HAP-1 (cell line): ENCODE measurements around the gene ADAT3.

Experiments
- DNase-seq, 2 experiments: peaks; one replicate each; pipeline ENCODE4 v3.0.0-alpha.2; 2016 to 2020; ENCODE audit warnings: low spot score in 2 of 2
- H3K27me3 ChIP-seq: fragments of 250-450 bp; sonication (Bioruptor Pico); 2 replicates; pipeline ENCODE4 v1.5.1; 2020; ENCODE audit warnings: low read depth, mild to moderate bottlenecking, moderate library complexity
- H3K36me3 ChIP-seq: fragments of 250-450 bp; sonication (Bioruptor Pico); replicated peaks from 2 replicates; pipeline ENCODE4 v1.5.1; 2020; ENCODE audit warnings: mild to moderate bottlenecking
- H3K4me1 ChIP-seq: fragments of 250-450 bp; sonication (Bioruptor Pico); 2 replicates; pipeline ENCODE4 v1.5.1; 2020; ENCODE audit warnings: mild to moderate bottlenecking
- H3K4me3 ChIP-seq: fragments of 250-450 bp; sonication (Bioruptor Pico); 2 replicates; pipeline ENCODE4 v1.5.1; 2020; ENCODE audit warnings: mild to moderate bottlenecking, moderate library complexity
- H3K9me3 ChIP-seq: fragments of 250-450 bp; sonication (Bioruptor Pico); 2 replicates; pipeline ENCODE4 v1.5.1; 2020; ENCODE audit warnings: mild to moderate bottlenecking, moderate library complexity
- in situ Hi-C: fragments of 300-500 bp; cut with MboI; formaldehyde crosslinking; loops from 3 replicates; pipeline ENCODE4 v1.14.3; 2020; ENCODE audit warnings: low sequenced_read_pairs, inconsistent platforms, mixed read lengths

Gene ADAT3

DNA sequence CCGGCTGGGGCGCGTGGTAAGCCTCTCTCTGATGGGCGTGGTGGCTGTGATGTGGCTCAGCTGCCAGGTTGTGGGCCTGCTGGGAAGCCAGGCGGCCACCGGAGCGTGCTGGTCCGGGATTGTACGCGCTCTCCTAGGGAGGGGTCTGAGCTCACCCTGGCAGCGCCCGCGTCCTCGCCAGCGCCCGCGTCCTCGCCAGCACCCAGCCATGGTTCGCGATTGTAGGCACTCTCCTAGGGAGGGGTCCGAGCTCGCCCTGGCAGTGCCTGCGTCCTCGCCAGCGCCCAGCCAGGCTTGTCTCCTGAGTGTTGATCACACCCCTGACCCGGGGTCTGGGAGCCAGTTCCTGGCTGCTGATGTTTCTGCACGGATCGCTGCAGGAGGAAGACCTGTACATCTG lies 13.8 kb downstream of the ADAT3 start:
- Histone ChIP-seq H3K9me3 (no peaks in the 10 kb centered on the region), H3K36me3 (peaks cover 35% of the 10 kb centered on the region), H3K4me1 (no peaks in the 10 kb centered on the region), H3K27me3 (no peaks in the 10 kb centered on the region), H3K4me3 (no peak overlapping the region)
- DNase-seq = no peak
- in situ Hi-C loops = no loop called here

DNA sequence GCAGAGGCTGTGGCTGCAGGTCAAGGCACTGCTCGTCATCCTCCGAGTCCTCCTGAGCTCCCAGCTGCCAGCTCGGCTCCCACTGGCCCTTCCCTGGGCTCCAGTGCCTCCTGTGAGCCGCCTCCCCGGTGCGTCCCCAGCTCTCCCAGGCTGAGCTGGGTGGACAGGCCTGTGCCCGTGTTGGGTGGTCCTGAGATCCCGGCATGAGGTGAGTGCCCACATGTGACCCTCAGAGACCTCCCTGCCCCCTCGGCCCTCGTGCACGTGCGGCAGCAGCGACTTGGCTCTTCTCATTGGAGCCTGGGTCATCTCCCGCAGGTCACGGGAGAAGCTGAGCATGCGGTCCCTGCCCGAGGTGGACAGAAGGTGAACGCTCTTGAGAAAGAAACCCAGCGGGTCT lies 15.4 kb downstream of the ADAT3 start:
- peaks cover 39% of the 10 kb centered on the region for H3K36me3 ChIP-seq
- no peak for DNase-seq

DNA sequence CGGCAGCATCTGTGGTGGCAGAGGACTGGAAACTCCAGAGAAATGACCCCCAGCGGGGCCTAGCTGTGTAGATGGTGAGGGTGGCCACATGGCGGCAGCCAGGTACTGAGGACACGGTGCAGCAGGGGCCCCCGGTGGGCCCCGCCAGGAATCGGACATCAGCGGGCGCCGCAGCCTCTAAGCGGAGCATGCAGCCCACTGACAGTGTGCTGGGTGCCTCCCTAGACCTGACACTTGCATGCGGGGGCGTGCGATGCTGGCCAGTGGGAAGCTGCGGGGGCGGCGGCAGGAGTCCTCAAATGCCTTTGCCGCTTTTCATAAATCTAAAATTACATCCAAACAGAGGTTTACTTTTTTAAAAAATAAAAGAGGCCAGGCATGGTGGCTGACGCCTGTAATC lies 16.1 kb downstream of the ADAT3 start:
- H3K4me3 ChIP-seq = no peak overlapping the region
- DNase-seq = no peak
- H3K4me1 ChIP-seq = no peaks in the 10 kb centered on the region
- peaks cover 39% of the 10 kb centered on the region for H3K36me3 ChIP-seq
- no peaks in the 10 kb centered on the region for H3K9me3 ChIP-seq
- in situ Hi-C loops = no loop called here
- no peaks in the 10 kb centered on the region for H3K27me3 ChIP-seq

More for the DNA sequence above, 15.4 kb downstream of the ADAT3 start:
- Histone ChIP-seq H3K4me1 (no peaks in the 10 kb centered on the region), H3K9me3 (no peaks in the 10 kb centered on the region), H3K27me3 (no peaks in the 10 kb centered on the region), H3K4me3 (no peak overlapping the region)
- in situ Hi-C loops = no loop called here

DNA sequence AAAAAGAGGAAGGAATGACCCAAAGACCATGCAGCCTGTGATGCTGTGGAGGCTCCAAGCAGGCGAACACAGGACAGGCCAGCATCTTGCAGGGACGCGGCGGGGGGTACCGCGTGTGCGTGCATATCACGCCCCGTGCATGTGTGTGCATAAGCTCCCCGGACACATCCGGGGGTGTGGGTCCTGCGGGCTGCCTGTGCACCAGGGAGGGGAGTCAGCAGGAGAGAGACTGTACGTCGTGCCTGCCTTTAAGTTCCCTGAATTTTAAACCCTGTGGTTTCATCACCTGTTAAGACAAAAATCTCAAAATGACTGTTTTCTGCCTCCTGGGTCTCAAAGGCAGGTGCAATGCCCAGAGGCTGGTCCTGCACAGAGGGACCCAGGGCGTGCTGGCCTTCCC lies 16.6 kb downstream of the ADAT3 start:
- in situ Hi-C loops = no loop called here
- H3K27me3 ChIP-seq = no peaks in the 10 kb centered on the region
- H3K4me1 ChIP-seq = no peaks in the 10 kb centered on the region
- peaks cover 39% of the 10 kb centered on the region for H3K36me3 ChIP-seq
- H3K4me3 ChIP-seq = no peak overlapping the region
- H3K9me3 ChIP-seq = no peaks in the 10 kb centered on the region
- DNase-seq = no peak

DNA sequence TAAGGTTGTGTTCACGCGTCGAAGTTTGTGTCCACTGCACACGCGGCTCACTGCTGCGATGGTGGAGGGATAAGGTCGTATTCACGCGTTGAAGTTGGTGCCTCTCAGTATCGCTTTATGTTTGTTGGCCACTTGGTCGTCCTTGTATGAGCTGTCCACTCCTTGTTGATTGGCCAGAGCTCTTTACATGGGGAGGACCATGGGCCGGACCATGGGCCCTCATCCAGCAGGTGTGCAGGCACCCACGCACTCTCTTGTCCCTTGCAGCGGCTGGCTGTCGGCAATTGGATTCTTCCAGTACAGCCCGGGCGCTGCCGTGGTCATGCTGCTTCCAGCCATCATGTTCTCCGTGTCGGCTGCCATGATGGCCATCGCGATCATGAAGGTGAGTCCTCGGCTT lies 17.6 kb downstream of the ADAT3 start:
- H3K9me3 ChIP-seq = no peaks in the 10 kb centered on the region
- H3K4me3 ChIP-seq = no peak overlapping the region
- in situ Hi-C loops = no loop called here
- H3K36me3 ChIP-seq = peaks cover 33% of the 10 kb centered on the region
- no peaks in the 10 kb centered on the region for H3K4me1 ChIP-seq
- no peaks in the 10 kb centered on the region for H3K27me3 ChIP-seq
- no peak for DNase-seq

DNA sequence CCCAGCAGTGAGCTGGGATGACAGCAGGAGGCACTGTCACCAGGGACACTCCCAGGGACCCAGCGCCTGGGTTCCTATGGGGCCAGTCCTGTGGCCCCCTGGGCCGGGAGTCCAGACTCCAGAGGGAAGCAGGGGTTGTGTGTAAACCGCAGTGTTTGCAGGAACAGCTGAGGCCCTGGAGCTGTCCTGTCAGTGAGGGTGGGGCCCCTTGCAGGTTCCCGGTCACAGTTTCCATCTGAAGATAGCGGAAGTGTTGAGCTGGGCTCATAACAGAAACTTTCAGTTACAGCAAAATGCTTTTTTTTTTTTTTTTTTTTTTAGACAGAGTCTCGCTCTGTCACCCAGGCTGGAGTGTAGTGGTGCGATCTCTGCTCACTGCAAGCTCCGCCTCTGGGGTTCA lies 18.1 kb downstream of the ADAT3 start:
- in situ Hi-C loops = no loop called here
- H3K4me1 ChIP-seq = no peaks in the 10 kb centered on the region
- peaks cover 28% of the 10 kb centered on the region for H3K36me3 ChIP-seq
- no peaks in the 10 kb centered on the region for H3K9me3 ChIP-seq
- DNase-seq = no peak
- no peak overlapping the region for H3K4me3 ChIP-seq
- H3K27me3 ChIP-seq = no peaks in the 10 kb centered on the region

DNA sequence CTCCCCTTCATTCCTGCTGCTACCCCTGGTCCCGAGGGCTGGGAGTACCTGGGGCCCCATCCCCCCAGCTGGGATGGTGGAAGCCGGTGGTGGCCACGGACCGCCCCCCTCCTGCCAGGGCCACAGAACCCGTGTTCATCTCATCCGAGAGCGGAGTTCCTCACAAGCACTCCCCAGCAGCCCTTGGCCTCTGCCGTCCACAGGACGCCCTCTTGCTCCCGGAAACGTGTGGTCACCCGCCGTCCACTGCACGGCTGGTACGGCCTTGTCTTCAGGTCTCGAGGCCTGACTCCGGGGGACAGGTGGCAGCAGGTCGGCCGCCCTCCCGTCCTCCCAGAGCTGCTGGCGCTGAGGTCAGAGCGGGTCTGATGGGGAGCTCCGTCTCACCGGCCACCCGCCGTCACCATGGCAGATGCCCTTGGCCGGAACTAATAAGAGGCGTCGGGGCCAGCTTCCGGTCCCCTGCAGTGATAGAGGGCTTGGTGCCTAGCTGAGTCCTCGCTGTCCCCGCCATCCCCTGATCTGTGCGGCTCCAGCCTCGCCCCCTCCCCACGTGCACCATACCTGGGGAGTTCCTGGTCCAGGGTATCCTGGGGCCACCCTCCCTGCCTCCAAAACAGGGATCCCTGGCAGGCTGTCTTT lies 19.2 kb downstream of the ADAT3 start:
- DNase-seq = no peak
- in situ Hi-C loops = no loop called here
- no peak overlapping the region for H3K4me3 ChIP-seq
- no peaks in the 10 kb centered on the region for H3K9me3 ChIP-seq
- peaks cover 22% of the 10 kb centered on the region for H3K36me3 ChIP-seq
- H3K27me3 ChIP-seq = no peaks in the 10 kb centered on the region
- no peaks in the 10 kb centered on the region for H3K4me1 ChIP-seq

DNA sequence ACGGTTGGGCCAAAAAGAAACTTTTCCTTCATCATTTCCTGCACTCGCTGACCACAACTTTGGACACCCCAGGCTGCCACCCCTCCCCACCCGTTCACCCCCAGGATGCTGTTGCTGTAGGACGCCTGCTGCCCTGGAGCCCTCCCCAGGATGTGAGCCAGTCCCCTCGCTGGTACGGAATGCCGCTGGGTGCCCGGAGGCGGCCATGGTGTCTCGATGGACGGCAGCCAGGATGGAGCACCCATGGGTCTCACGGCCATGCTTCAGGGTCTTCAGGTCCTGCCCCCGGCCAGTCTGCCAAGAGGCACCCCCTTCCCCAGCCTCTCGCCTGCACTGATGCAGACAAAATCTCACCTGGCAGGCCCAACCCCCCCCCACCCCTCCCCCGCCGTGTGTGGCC lies 20.3 kb downstream of the ADAT3 start:
- no peak for DNase-seq
- Histone ChIP-seq H3K27me3 (no peaks in the 10 kb centered on the region), H3K4me3 (no peak overlapping the region), H3K9me3 (no peaks in the 10 kb centered on the region), H3K36me3 (peaks cover 12% of the 10 kb centered on the region), H3K4me1 (0 out of 2 replicates have a peak, but pooled peaks cover 5% of the 10 kb centered on the region)
- in situ Hi-C loops = no loop called here

DNA sequence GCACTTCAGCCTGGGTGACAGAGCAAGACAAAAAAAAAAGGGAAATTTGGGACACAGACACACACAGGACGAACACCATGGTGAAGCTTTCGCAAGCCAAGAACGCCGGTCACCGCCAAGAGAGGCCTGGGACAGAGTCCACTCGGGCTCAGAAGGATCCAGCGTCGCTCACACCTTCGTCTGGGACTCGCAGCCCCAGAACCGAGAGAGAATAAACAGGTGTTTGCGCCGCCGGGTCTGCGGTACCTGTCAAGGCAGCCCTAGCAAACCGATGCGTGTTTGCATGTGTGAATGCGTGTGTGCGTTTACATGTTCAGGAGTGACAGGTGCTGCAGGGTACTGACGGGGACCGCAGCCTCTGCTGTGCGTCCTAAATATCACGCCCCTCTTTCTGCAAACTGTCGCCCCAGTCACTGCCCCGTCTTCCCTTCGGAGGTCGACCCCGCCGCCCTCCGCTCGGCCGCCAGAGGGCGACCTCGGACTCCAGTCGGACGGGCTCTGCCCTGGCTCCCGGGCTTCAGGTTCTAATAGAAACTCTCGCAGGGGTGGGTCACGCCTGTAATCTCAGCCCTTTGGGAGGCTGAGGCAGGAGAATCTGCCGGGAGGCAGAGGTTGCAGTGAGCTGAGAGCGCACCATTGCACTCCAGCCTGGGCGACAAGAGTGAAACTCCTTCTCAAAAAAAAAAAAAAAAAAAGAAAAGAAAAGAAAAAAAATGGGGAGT lies 24.0 kb downstream of the ADAT3 start:
- H3K27me3 ChIP-seq = no peaks in the 10 kb centered on the region
- peak; percentile 73 to 89 for DNase-seq
- 0 out of 2 replicates have a peak, but pooled peaks cover 3% of the 10 kb centered on the region for H3K9me3 ChIP-seq
- H3K4me3 ChIP-seq = peak overlapping the region; percentile 24
- H3K4me1 ChIP-seq = 0 out of 2 replicates have a peak, but pooled peaks cover 5% of the 10 kb centered on the region
- in situ Hi-C loops = no loop called here
- peaks cover 4% of the 10 kb centered on the region; the same call in 1 of the 2 replicates for H3K36me3 ChIP-seq

DNA sequence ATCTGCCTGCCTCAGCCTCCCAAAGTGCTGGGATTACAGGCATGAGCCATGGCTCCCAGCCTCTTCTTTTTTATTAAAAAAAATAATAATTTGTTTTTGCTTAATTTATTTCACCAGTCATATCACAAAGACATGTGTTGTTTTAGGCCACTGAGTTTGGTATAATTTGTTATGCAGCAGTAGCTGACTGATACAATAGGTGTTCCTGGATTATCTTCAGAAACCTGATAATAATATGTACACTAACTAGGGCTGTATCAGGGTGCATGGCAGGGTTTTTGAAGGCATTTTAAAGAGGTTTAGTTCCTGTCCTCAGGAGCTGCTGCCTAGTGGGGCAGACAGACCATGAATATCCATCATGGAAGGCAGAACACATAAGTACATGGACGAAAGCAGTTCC lies 26.2 kb downstream of the ADAT3 start:
- Histone ChIP-seq H3K27me3 (no peaks in the 10 kb centered on the region), H3K4me3 (no peak overlapping the region), H3K4me1 (0 out of 2 replicates have a peak, but pooled peaks cover 5% of the 10 kb centered on the region), H3K36me3 (no peaks in the 10 kb centered on the region), H3K9me3 (0 out of 2 replicates have a peak, but pooled peaks cover 3% of the 10 kb centered on the region)
- in situ Hi-C loops = no loop called here
- no peak for DNase-seq

DNA sequence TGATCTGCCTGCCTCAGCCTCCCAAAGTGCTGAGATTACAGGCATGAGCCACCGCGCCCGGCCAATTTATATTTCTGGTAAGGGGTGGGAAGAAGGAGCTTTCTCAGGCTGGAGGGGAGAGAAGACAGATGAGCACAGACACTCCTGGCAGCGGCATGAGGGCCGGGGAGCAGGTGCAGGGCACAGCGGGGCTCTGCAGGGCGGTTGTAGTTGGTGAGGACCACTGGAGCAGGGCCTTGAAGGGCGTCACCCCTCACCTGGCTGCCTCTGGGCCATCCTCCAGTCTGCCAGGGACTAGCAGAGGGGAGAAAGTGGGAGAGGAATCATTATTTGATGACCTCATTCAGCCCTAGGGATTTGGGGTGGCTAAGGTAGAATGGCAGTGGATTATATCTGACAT lies 27.2 kb downstream of the ADAT3 start:
- no peak overlapping the region for H3K4me3 ChIP-seq

DNA sequence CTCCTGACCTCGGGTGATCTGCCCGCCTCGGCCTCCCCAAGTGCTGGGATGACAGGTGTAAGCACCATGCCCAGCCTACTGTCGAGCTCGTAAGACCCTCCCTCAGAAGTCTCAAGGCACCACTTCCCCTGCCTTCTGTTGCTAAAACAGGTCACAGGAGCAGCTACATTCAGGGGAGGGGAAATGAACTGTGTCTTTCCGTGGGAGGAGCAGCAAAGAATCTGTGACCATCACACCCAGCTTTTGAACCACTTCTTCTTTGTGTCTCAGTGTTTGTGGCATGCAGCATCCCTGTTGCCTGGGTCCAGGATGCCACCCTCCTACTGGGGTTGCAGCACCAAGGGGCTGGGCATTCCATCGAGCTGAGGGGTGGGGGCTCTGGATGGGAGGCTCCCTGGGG lies 28.0 kb downstream of the ADAT3 start:
- Histone ChIP-seq H3K9me3 (0 out of 2 replicates have a peak, but pooled peaks cover 3% of the 10 kb centered on the region), H3K36me3 (no peaks in the 10 kb centered on the region), H3K4me1 (0 out of 2 replicates have a peak, but pooled peaks cover 5% of the 10 kb centered on the region), H3K4me3 (no peak overlapping the region), H3K27me3 (no peaks in the 10 kb centered on the region)
- in situ Hi-C loops = no loop called here
- no peak for DNase-seq

More for the DNA sequence above, 27.2 kb downstream of the ADAT3 start:
- Histone ChIP-seq H3K36me3 (no peaks in the 10 kb centered on the region), H3K4me1 (0 out of 2 replicates have a peak, but pooled peaks cover 5% of the 10 kb centered on the region), H3K9me3 (0 out of 2 replicates have a peak, but pooled peaks cover 3% of the 10 kb centered on the region), H3K27me3 (no peaks in the 10 kb centered on the region)
- in situ Hi-C loops = no loop called here
- no peak for DNase-seq

DNA sequence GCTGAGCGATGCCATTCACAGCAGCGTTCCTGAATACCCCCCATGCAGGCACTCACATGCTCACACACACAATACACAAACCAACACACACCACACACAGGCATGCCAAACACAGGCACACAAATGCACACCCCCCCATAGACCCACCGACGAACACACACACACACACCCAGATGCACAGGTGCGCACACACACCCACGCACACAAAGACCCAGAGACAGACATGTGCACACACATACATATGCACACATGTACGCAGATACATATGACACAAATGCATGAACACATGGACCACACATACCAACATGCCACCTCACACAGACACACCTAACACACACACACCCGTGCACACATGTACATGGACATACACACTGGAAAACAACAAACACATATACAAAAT lies 28.7 kb downstream of the ADAT3 start:
- Histone ChIP-seq H3K27me3 (no peaks in the 10 kb centered on the region), H3K36me3 (no peaks in the 10 kb centered on the region), H3K4me3 (no peak overlapping the region), H3K4me1 (0 out of 2 replicates have a peak, but pooled peaks cover 5% of the 10 kb centered on the region), H3K9me3 (0 out of 2 replicates have a peak, but pooled peaks cover 3% of the 10 kb centered on the region)
- in situ Hi-C loops = no loop called here
- no peak for DNase-seq

DNA sequence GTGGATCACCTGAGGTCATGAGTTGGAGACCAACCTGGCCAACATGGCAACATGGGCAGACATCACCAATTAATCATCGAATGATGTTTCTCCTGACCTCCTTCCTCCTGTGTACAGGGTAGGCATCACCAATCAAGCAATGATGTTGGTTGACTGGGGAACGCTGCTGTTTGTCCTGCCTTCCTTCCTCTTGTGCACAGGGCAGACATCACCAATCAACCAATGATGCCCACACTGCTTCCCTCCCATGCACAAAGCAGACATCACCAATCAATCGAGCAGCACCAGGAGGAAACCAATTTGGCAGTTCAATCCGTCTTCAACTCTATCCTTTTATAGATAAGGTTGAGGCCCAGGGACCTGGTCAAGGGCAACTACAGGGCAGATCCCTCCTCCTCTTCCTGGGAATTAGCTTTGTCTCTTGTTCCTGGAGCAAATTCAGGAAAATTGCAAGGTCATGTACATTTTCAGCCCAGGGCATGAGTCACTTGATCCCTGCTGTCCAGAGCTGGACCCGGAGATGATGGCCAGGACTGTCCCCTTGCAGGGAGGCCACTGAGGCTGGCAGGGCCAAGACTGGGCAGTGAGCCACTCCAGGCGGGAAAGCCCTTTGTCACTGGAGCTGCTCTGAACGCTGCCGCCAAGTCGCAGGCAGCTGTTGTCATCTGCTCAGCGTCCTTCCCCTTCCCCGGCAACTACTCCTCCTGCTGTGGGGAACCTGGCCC lies 30.4 kb downstream of the ADAT3 start:
- no peak for DNase-seq

More for the DNA sequence above, 30.4 kb downstream of the ADAT3 start:
- 0 out of 2 replicates have a peak, but pooled peaks cover 3% of the 10 kb centered on the region for H3K9me3 ChIP-seq
- peaks cover 6% of the 10 kb centered on the region for H3K4me1 ChIP-seq
- in situ Hi-C loops = no loop called here
- H3K4me3 ChIP-seq = no peak overlapping the region
- no peaks in the 10 kb centered on the region for H3K27me3 ChIP-seq
- H3K36me3 ChIP-seq = no peaks in the 10 kb centered on the region
